Measurements from ENCODE around the gene ANAPC13. TPM values are rescaled to one million over a fixed set of nuclear protein-coding genes. Genes with fewer than 3 reads are reported as not detected.

Gene ANAPC13
- total RNA-seq, 1 donor from 2014 or later: 45.3 TPM

Other genes starting within 250 kb of the ANAPC13 start
- 85.0 and 85.1 TPM in 2 replicates for gene RYK, start 235.1 kb downstream of the ANAPC13 start, total RNA-seq
- 54.2 and 89.9 TPM in 2 replicates for gene AMOTL2, start 111.5 kb downstream of the ANAPC13 start, total RNA-seq
- 10.3 and 22.4 TPM in 2 replicates for gene CEP63, start 72 bp upstream of the ANAPC13 start, total RNA-seq
- gene KY, start 165.0 kb upstream of the ANAPC13 start, total RNA-seq: not detected in 2 replicates

Measured in bronchial epithelial cell (primary cell).